H9 (cell line): ENCODE data around the gene SYT17. TPM values are rescaled to one million over a fixed set of nuclear protein-coding genes. Genes with fewer than 3 reads are reported as not detected.

Experiments used
- DNase-seq: peaks from one replicate; pipeline ENCODE4 v3.0.0-alpha.2; 2017
- H2AFZ ChIP-seq: one replicate; pipeline ENCODE4 v1.6.1; 2013; ENCODE audit warnings: mild to moderate bottlenecking, low read length, control low read depth, moderate library complexity
- H2AK5ac ChIP-seq: 2 replicates; pipeline ENCODE4 v1.6.1; 2013; ENCODE audit warnings: low read length, control low read depth, mixed read lengths; ENCODE audit not compliant: insufficient read length
- H2BK120ac ChIP-seq: one replicate; pipeline ENCODE4 v1.6.1; 2013; ENCODE audit warnings: low read depth, mild to moderate bottlenecking, low read length, control low read depth, inconsistent platforms; ENCODE audit not compliant: poor library complexity, severe bottlenecking
- H2BK12ac ChIP-seq: 2 replicates; pipeline ENCODE4 v1.6.1; 2013; ENCODE audit warnings: low read length, control low read depth, mixed read lengths, low read depth; ENCODE audit not compliant: insufficient read length
- H2BK15ac ChIP-seq: 2 replicates; pipeline ENCODE4 v1.6.1; 2013; ENCODE audit warnings: low read depth, low read length, control low read depth
- H2BK20ac ChIP-seq: one replicate; pipeline ENCODE4 v1.6.1; 2013; ENCODE audit warnings: low read depth, mild to moderate bottlenecking, low read length, control low read depth, inconsistent platforms; ENCODE audit not compliant: poor library complexity, severe bottlenecking
- H2BK5ac ChIP-seq: 2 replicates; pipeline ENCODE4 v1.6.1; 2013; ENCODE audit warnings: low read length, control low read depth, mixed read lengths; ENCODE audit not compliant: insufficient read length
- H3K14ac ChIP-seq: 2 replicates; pipeline ENCODE4 v1.6.1; 2013; ENCODE audit warnings: low read length, control low read depth; ENCODE audit not compliant: insufficient read depth
- H3K18ac ChIP-seq: 2 replicates; pipeline ENCODE4 v1.6.1; 2013; ENCODE audit warnings: low read depth, mild to moderate bottlenecking, mixed read lengths, low read length, control low read depth; ENCODE audit not compliant: insufficient read length
- H3K23ac ChIP-seq: 2 replicates; pipeline ENCODE4 v1.6.1; 2013; ENCODE audit warnings: low read length, control low read depth, mixed read lengths, low read depth; ENCODE audit not compliant: insufficient read length
- H3K23me2 ChIP-seq: 2 replicates; pipeline ENCODE4 v1.6.1; 2013; ENCODE audit warnings: low read depth, mild to moderate bottlenecking, mixed read lengths, low read length, control low read depth; ENCODE audit not compliant: insufficient read length, poor library complexity, severe bottlenecking
- H3K27ac ChIP-seq: 2 replicates; pipeline ENCODE4 v1.5.1; 2013; ENCODE audit warnings: low read length, control low read depth, mixed read lengths, low read depth; ENCODE audit not compliant: insufficient read length
- H3K27me3 ChIP-seq: 2 replicates; pipeline ENCODE4 v1.6.1; 2013; ENCODE audit warnings: low read length, control low read depth, inconsistent platforms; ENCODE audit not compliant: insufficient read depth
- H3K4ac ChIP-seq: 2 replicates; pipeline ENCODE4 v1.6.1; 2013; ENCODE audit warnings: low read depth, mild to moderate bottlenecking, control low read depth, inconsistent platforms, low read length, moderate library complexity
- H3K4me1 ChIP-seq: 2 replicates; pipeline ENCODE4 v1.6.1; 2013; ENCODE audit warnings: low read length, control low read depth, inconsistent platforms; ENCODE audit not compliant: insufficient read depth
- H3K4me2 ChIP-seq: 2 replicates; pipeline ENCODE4 v1.6.1; 2013; ENCODE audit warnings: low read length, control low read depth, mixed read lengths; ENCODE audit not compliant: insufficient read length, insufficient read depth
- H3K56ac ChIP-seq: 2 replicates; pipeline ENCODE4 v1.6.1; 2013; ENCODE audit warnings: low read depth, mild to moderate bottlenecking, mixed read lengths, low read length, control low read depth; ENCODE audit not compliant: insufficient read length
- H3K79me1 ChIP-seq: 2 replicates; pipeline ENCODE4 v1.6.1; 2013; ENCODE audit warnings: low read depth, mild to moderate bottlenecking, moderate library complexity, low read length, control low read depth, inconsistent platforms; ENCODE audit not compliant: insufficient read depth, poor library complexity, severe bottlenecking
- H3K79me2 ChIP-seq: 2 replicates; pipeline ENCODE4 v1.6.1; 2013; ENCODE audit warnings: low read length, control low read depth, inconsistent platforms; ENCODE audit not compliant: insufficient read depth
- H3K9ac ChIP-seq: 2 replicates; pipeline ENCODE4 v1.6.1; 2013; ENCODE audit warnings: low read length, control low read depth, mixed read lengths; ENCODE audit not compliant: insufficient read length; ENCODE audit errors: extremely low read depth
- H3K9me3 ChIP-seq: one replicate; pipeline ENCODE4 v1.6.1; 2013; ENCODE audit warnings: low read depth, low read length, inconsistent platforms; ENCODE audit not compliant: control insufficient read depth
- H3T11ph ChIP-seq: one replicate; pipeline ENCODE4 v1.6.1; 2013; ENCODE audit warnings: mild to moderate bottlenecking, low read length, control low read depth, inconsistent platforms
- H4K20me1 ChIP-seq: one replicate; pipeline ENCODE4 v1.6.1; 2013; ENCODE audit not compliant: control insufficient read depth, insufficient read length, insufficient read depth
- H4K5ac ChIP-seq: 2 replicates; pipeline ENCODE4 v1.6.1; 2013; ENCODE audit warnings: low read depth, mild to moderate bottlenecking, mixed read lengths, low read length, control low read depth; ENCODE audit not compliant: insufficient read length
- H4K8ac ChIP-seq: replicated peaks from 2 replicates; pipeline ENCODE4 v1.6.1; 2013; ENCODE audit warnings: low read length, control low read depth, mixed read lengths, low read depth; ENCODE audit not compliant: insufficient read length
- H4K91ac ChIP-seq: 2 replicates; pipeline ENCODE4 v1.6.1; 2013; ENCODE audit warnings: low read depth, mild to moderate bottlenecking, moderate library complexity, mixed read lengths, low read length, control low read depth; ENCODE audit not compliant: insufficient read length
- H3K27ac Mint-ChIP-seq, 3 experiments: 2 replicates in 2 of 3; 3 replicates in 1 of 3; pipeline ENCODE4 v1.8.0; 2020 to 2021; ENCODE audit warnings: mixed read lengths in 3 of 3, mild to moderate bottlenecking in 1 of 3, moderate library complexity in 1 of 3
- H3K27me3 Mint-ChIP-seq: 2 replicates; pipeline ENCODE4 v1.8.0; 2021; ENCODE audit warnings: low read depth, mild to moderate bottlenecking, moderate library complexity, mixed read lengths
- H3K36me3 Mint-ChIP-seq, 3 experiments: 2 replicates in 2 of 3; 3 replicates in 1 of 3; pipeline ENCODE4 v1.8.0; 2020 to 2021; ENCODE audit warnings: low read depth in 3 of 3, mixed read lengths in 3 of 3; ENCODE audit not compliant: insufficient read depth in 1 of 3
- H3K4me1 Mint-ChIP-seq, 2 experiments: 2 replicates each; pipeline ENCODE4 v1.8.0; 2020; ENCODE audit warnings: mixed read lengths in 2 of 2
- H3K4me3 Mint-ChIP-seq, 2 experiments: 2 replicates in 1 of 2; 3 replicates in 1 of 2; pipeline ENCODE4 v1.8.0; 2020 to 2021; ENCODE audit warnings: mild to moderate bottlenecking in 2 of 2, mixed read lengths in 2 of 2, moderate library complexity in 1 of 2
- H3K9me3 Mint-ChIP-seq, 2 experiments: 2 replicates in 1 of 2; 3 replicates in 1 of 2; pipeline ENCODE4 v1.8.0; 2020; ENCODE audit warnings: mild to moderate bottlenecking in 2 of 2, mixed read lengths in 2 of 2, moderate library complexity in 1 of 2
- WGBS: extraction: QIAGEN DNeasy Blood & Tissue Kit; methylation state at CpG from one replicate; pipeline ENCODE4 v1.1.7; 2013; ENCODE audit warnings: missing lambda C conversion rate, low lambda C conversion rate, mixed read lengths; ENCODE audit not compliant: insufficient read length; ENCODE audit errors: extremely low coverage; 5-methylcytosine and 5-hydroxymethylcytosine counted together
- total RNA-seq: library from RNA; stranded (reverse); gene quantifications from 2 replicates; pipeline ENCODE4 v1.2.1, GENCODE V29; 2021
- TF ChIP-seq, protein P1 (sequence below): fragments of 200-600 bp; sonication (generic); conservative IDR thresholded peaks from 3 replicates; pipeline ENCODE4 v1.8.0; 2021; ENCODE audit warnings: antibody characterized with exemption, mild to moderate bottlenecking

Gene SYT17
- total RNA-seq, 1 experiment from 2014 or later = 3.0 TPM

DNA sequence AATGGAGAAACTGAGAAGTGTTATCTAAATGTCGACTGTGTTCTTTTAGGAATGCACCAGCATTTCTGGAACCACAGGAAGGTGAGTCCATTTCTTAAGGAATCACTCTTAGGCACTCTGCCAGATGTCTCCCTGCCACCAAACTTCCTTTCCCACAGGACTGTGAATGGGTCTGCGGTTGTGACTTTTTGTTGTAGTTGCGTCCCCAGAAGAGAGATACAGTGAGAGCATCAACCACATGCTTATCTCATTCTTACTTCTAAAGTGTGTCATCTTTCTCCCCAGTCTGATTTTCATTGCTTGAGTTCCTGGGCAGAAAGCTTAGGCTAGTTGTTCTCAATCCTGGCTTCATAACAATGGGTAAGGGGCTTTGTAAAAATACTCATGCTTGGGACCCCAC lies 40.8 kb upstream of the SYT17 start:
- Histone ChIP-seq H4K8ac (no peak overlapping the region), H4K91ac (no peak overlapping the region), H3K27ac (no peak overlapping the region), H3K4ac (no peak overlapping the region), H2AFZ (no peak overlapping the region), H2BK20ac (no peak overlapping the region), H4K20me1 (no peaks in the 10 kb centered on the region), H4K5ac (no peak overlapping the region), H2BK15ac (no peak overlapping the region), H3K18ac (no peak overlapping the region), H3K27me3 (no peaks in the 10 kb centered on the region), H3K9me3 (peaks cover 7% of the 10 kb centered on the region), H3K79me1 (no peaks in the 10 kb centered on the region), H2BK5ac (no peak overlapping the region), H3K56ac (no peak overlapping the region), H3K79me2 (no peaks in the 10 kb centered on the region), H3K14ac (no peak overlapping the region), H3K4me1 (no peaks in the 10 kb centered on the region), H2BK120ac (no peak overlapping the region), H3K4me2 (no peak overlapping the region), H3K23me2 (peaks cover 3% of the 10 kb centered on the region), H3K9ac (no peak overlapping the region), H2AK5ac (no peak overlapping the region), H3T11ph (no peak overlapping the region), H2BK12ac (no peak overlapping the region), H3K23ac (no peak overlapping the region)
- no peak for DNase-seq
- Mint-ChIP-seq H3K27ac (no peak overlapping the region), H3K27me3 (peaks cover 3% of the 10 kb centered on the region; the same call in 1 of the 2 replicates), H3K4me3 (no peak overlapping the region), H3K9me3 (peaks cover 7% of the 10 kb centered on the region in 2 experiments; a peak in 3 of 5 replicates), H3K36me3 (no peaks in the 10 kb centered on the region), H3K4me1 (peaks cover 15 to 17% of the 10 kb centered on the region in 2 experiments)
- no CpG with 5 or more reads among the region's 3 CpGs for WGBS
- TF ChIP-seq, protein P1, sequence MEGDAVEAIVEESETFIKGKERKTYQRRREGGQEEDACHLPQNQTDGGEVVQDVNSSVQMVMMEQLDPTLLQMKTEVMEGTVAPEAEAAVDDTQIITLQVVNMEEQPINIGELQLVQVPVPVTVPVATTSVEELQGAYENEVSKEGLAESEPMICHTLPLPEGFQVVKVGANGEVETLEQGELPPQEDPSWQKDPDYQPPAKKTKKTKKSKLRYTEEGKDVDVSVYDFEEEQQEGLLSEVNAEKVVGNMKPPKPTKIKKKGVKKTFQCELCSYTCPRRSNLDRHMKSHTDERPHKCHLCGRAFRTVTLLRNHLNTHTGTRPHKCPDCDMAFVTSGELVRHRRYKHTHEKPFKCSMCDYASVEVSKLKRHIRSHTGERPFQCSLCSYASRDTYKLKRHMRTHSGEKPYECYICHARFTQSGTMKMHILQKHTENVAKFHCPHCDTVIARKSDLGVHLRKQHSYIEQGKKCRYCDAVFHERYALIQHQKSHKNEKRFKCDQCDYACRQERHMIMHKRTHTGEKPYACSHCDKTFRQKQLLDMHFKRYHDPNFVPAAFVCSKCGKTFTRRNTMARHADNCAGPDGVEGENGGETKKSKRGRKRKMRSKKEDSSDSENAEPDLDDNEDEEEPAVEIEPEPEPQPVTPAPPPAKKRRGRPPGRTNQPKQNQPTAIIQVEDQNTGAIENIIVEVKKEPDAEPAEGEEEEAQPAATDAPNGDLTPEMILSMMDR = no peak
